SK-N-SH treated with all-trans-retinoic acid at 6 μM for 48 hours (cell line): Measurements from ENCODE around the gene SMARCA2.

ENCODE experiments used
- ARNTL ChIP-seq: fragments of 450-650 bp; formaldehyde crosslinking; IDR thresholded peaks from 2 replicates; pipeline ENCODE4 v1.5.0; 2020; ENCODE audit warnings: low read depth, mild to moderate bottlenecking, moderate library complexity, borderline replicate concordance
- CSDC2 ChIP-seq: fragments of 250-450 bp; sonication (Bioruptor Pico); IDR thresholded peaks from 2 replicates; pipeline ENCODE4 v1.5.0; 2020; ENCODE audit warnings: mild to moderate bottlenecking, moderate library complexity
- RARB ChIP-seq: fragments of 250-450 bp; sonication (Bioruptor Pico); IDR thresholded peaks from 2 replicates; pipeline ENCODE4 v1.8.0; 2021; ENCODE audit warnings: mild to moderate bottlenecking, moderate library complexity
- TOX ChIP-seq: fragments of 250-450 bp; sonication (Bioruptor Pico); IDR thresholded peaks from 2 replicates; pipeline ENCODE4 v1.8.0; 2021; ENCODE audit warnings: mild to moderate bottlenecking, moderate library complexity, borderline replicate concordance
- ZC3H10 ChIP-seq: fragments of 250-450 bp; sonication (Bioruptor Pico); IDR thresholded peaks from 2 replicates; pipeline ENCODE4 v1.5.1; 2021; ENCODE audit warnings: mild to moderate bottlenecking, moderate library complexity
- ZFP3 ChIP-seq: fragments of 250-450 bp; sonication (Bioruptor Pico); IDR thresholded peaks from 2 replicates; pipeline ENCODE4 v1.5.0; 2020; ENCODE audit warnings: mild to moderate bottlenecking, moderate library complexity
- ZNF565 ChIP-seq: fragments of 450-650 bp; formaldehyde crosslinking; conservative IDR thresholded peaks from 2 replicates; pipeline ENCODE4 v1.5.0; 2020; ENCODE audit warnings: low read depth, mild to moderate bottlenecking, moderate library complexity
- TF ChIP-seq, protein P1 (sequence below): fragments of 250-450 bp; sonication (Bioruptor Pico); IDR thresholded peaks from 2 replicates; pipeline ENCODE4 v1.5.0; 2020; ENCODE audit warnings: mild to moderate bottlenecking, moderate library complexity
- TF ChIP-seq, protein P2 (sequence below): fragments of 250-450 bp; sonication (Bioruptor Pico); IDR thresholded peaks from 2 replicates; pipeline ENCODE4 v1.8.0; 2020; ENCODE audit warnings: mild to moderate bottlenecking, moderate library complexity, borderline replicate concordance
- TF ChIP-seq, protein P3 (sequence below): fragments of 250-450 bp; sonication (Bioruptor Pico); IDR thresholded peaks from 2 replicates; pipeline ENCODE4 v1.5.1; 2020; ENCODE audit warnings: low read depth, mild to moderate bottlenecking, moderate library complexity

DNA sequence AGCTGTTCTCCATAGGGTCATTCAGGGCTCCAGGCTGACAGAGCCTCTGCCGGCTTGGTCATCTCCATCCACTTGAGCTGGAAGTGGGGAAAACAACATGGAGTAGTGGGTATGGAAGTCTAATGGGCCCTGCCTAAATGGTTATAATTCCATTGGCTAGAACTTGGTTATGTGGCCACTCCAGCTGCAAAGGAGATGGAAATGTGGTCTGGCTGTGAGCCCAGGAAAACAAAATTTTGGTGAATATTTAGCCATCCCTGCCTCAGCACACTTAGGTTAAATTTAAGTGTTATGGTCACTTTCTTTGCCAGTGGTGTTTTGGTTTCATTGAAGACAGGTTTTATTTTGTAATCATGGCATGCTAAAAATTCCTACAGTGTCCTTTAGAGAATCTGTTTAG lies 112.3 kb downstream of the SMARCA2 start:
- TF ChIP-seq TOX (CRISPR knock-in tag) (no peak), CSDC2 (CRISPR knock-in tag) (no peak), ZFP3 (CRISPR knock-in tag) (no peak), ZNF565 (CRISPR knock-in tag) (no peak), ZC3H10 (CRISPR knock-in tag) (no peak), RARB (no peak), ARNTL (CRISPR knock-in tag) (no peak)
- TF ChIP-seq, protein P1, sequence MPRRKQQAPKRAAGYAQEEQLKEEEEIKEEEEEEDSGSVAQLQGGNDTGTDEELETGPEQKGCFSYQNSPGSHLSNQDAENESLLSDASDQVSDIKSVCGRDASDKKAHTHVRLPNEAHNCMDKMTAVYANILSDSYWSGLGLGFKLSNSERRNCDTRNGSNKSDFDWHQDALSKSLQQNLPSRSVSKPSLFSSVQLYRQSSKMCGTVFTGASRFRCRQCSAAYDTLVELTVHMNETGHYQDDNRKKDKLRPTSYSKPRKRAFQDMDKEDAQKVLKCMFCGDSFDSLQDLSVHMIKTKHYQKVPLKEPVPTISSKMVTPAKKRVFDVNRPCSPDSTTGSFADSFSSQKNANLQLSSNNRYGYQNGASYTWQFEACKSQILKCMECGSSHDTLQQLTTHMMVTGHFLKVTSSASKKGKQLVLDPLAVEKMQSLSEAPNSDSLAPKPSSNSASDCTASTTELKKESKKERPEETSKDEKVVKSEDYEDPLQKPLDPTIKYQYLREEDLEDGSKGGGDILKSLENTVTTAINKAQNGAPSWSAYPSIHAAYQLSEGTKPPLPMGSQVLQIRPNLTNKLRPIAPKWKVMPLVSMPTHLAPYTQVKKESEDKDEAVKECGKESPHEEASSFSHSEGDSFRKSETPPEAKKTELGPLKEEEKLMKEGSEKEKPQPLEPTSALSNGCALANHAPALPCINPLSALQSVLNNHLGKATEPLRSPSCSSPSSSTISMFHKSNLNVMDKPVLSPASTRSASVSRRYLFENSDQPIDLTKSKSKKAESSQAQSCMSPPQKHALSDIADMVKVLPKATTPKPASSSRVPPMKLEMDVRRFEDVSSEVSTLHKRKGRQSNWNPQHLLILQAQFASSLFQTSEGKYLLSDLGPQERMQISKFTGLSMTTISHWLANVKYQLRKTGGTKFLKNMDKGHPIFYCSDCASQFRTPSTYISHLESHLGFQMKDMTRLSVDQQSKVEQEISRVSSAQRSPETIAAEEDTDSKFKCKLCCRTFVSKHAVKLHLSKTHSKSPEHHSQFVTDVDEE (CRISPR knock-in tag), result no peak
- TF ChIP-seq, protein P2, sequence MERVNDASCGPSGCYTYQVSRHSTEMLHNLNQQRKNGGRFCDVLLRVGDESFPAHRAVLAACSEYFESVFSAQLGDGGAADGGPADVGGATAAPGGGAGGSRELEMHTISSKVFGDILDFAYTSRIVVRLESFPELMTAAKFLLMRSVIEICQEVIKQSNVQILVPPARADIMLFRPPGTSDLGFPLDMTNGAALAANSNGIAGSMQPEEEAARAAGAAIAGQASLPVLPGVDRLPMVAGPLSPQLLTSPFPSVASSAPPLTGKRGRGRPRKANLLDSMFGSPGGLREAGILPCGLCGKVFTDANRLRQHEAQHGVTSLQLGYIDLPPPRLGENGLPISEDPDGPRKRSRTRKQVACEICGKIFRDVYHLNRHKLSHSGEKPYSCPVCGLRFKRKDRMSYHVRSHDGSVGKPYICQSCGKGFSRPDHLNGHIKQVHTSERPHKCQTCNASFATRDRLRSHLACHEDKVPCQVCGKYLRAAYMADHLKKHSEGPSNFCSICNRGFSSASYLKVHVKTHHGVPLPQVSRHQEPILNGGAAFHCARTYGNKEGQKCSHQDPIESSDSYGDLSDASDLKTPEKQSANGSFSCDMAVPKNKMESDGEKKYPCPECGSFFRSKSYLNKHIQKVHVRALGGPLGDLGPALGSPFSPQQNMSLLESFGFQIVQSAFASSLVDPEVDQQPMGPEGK, result no peak
- TF ChIP-seq, protein P3, sequence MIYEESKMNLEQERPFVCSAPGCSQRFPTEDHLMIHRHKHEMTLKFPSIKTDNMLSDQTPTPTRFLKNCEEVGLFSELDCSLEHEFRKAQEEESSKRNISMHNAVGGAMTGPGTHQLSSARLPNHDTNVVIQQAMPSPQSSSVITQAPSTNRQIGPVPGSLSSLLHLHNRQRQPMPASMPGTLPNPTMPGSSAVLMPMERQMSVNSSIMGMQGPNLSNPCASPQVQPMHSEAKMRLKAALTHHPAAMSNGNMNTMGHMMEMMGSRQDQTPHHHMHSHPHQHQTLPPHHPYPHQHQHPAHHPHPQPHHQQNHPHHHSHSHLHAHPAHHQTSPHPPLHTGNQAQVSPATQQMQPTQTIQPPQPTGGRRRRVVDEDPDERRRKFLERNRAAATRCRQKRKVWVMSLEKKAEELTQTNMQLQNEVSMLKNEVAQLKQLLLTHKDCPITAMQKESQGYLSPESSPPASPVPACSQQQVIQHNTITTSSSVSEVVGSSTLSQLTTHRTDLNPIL (CRISPR knock-in tag), result no peak
